SK-N-SH treated with all-trans-retinoic acid at 6 μM for 48 hours (cell line): ENCODE results near the gene TOMM34.

Experiments used
- ATAC-seq: fragments of 200-7000 bp; cut with Tn5 transposase; 3 replicates; pipeline ENCODE4 v1.9.1; 2020; ENCODE audit warnings: mild to moderate bottlenecking, moderate library complexity
- ISL1 ChIP-seq: fragments of 250-450 bp; sonication (Bioruptor Pico); IDR thresholded peaks from 2 replicates; pipeline ENCODE4 v2.1.2; 2022; ENCODE audit warnings: mild to moderate bottlenecking, moderate library complexity
- OSR1 ChIP-seq: fragments of 250-450 bp; sonication (Bioruptor Pico); IDR thresholded peaks from 2 replicates; pipeline ENCODE4 v1.8.0; 2022; ENCODE audit warnings: moderate library complexity, mild to moderate bottlenecking, inconsistent platforms
- SNAI2 ChIP-seq: fragments of 250-450 bp; sonication (Bioruptor Pico); IDR thresholded peaks from 2 replicates; pipeline ENCODE4 v1.5.0; 2020; ENCODE audit warnings: mild to moderate bottlenecking, moderate library complexity
- TCF4 ChIP-seq: fragments of 250-450 bp; sonication (Bioruptor Pico); IDR thresholded peaks from 2 replicates; pipeline ENCODE4 v1.8.0; 2021; ENCODE audit warnings: mild to moderate bottlenecking, moderate library complexity, borderline replicate concordance
- TOX ChIP-seq: fragments of 250-450 bp; sonication (Bioruptor Pico); IDR thresholded peaks from 2 replicates; pipeline ENCODE4 v1.8.0; 2021; ENCODE audit warnings: mild to moderate bottlenecking, moderate library complexity, borderline replicate concordance
- TSHZ2 ChIP-seq: fragments of 250-450 bp; sonication (Bioruptor Pico); IDR thresholded peaks from 2 replicates; pipeline ENCODE4 v1.5.0; 2020; ENCODE audit warnings: mild to moderate bottlenecking, moderate library complexity
- ZFP3 ChIP-seq: fragments of 250-450 bp; sonication (Bioruptor Pico); IDR thresholded peaks from 2 replicates; pipeline ENCODE4 v1.5.0; 2020; ENCODE audit warnings: mild to moderate bottlenecking, moderate library complexity
- ZFP30 ChIP-seq: fragments of 450-650 bp; formaldehyde crosslinking; IDR thresholded peaks from 2 replicates; pipeline ENCODE4 v1.5.0; 2022; ENCODE audit warnings: mild to moderate bottlenecking, moderate library complexity
- ZNF565 ChIP-seq: fragments of 450-650 bp; formaldehyde crosslinking; conservative IDR thresholded peaks from 2 replicates; pipeline ENCODE4 v1.5.0; 2020; ENCODE audit warnings: low read depth, mild to moderate bottlenecking, moderate library complexity
- ZNF70 ChIP-seq: fragments of 450-650 bp; formaldehyde crosslinking; IDR thresholded peaks from 2 replicates; pipeline ENCODE4 v1.5.0; 2020; ENCODE audit warnings: mild to moderate bottlenecking, moderate library complexity
- ZNF8 ChIP-seq: fragments of 450-650 bp; formaldehyde crosslinking; IDR thresholded peaks from 2 replicates; pipeline ENCODE4 v1.5.0; 2020; ENCODE audit warnings: mild to moderate bottlenecking, moderate library complexity
- TF ChIP-seq, protein P1 (sequence below): fragments of 250-450 bp; sonication (Bioruptor Pico); IDR thresholded peaks from 2 replicates; pipeline ENCODE4 v1.8.0; 2020; ENCODE audit warnings: mild to moderate bottlenecking, moderate library complexity, borderline replicate concordance
- TF ChIP-seq, protein P2 (sequence below): fragments of 250-450 bp; sonication (Bioruptor Pico); IDR thresholded peaks from 2 replicates; pipeline ENCODE4 v1.5.1; 2020; ENCODE audit warnings: low read depth, mild to moderate bottlenecking, moderate library complexity
- TF ChIP-seq, protein P3 (sequence below): fragments of 250-450 bp; sonication (Bioruptor Pico); IDR thresholded peaks from 2 replicates; pipeline ENCODE4 v1.8.0; 2021; ENCODE audit warnings: low read depth, mild to moderate bottlenecking, moderate library complexity, borderline replicate concordance

The TOMM34 gene

GRCh38 chr20:44962483-44962882 lies 2.3 kb upstream of the TOMM34 start (continued):
- TF ChIP-seq ZNF565 (no peak), ZNF8 (CRISPR knock-in tag) (no peak), TOX (CRISPR knock-in tag) (no peak), ZFP30 (CRISPR knock-in tag) (no peak)
- TF ChIP-seq, protein P1, sequence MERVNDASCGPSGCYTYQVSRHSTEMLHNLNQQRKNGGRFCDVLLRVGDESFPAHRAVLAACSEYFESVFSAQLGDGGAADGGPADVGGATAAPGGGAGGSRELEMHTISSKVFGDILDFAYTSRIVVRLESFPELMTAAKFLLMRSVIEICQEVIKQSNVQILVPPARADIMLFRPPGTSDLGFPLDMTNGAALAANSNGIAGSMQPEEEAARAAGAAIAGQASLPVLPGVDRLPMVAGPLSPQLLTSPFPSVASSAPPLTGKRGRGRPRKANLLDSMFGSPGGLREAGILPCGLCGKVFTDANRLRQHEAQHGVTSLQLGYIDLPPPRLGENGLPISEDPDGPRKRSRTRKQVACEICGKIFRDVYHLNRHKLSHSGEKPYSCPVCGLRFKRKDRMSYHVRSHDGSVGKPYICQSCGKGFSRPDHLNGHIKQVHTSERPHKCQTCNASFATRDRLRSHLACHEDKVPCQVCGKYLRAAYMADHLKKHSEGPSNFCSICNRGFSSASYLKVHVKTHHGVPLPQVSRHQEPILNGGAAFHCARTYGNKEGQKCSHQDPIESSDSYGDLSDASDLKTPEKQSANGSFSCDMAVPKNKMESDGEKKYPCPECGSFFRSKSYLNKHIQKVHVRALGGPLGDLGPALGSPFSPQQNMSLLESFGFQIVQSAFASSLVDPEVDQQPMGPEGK (CRISPR knock-in tag): no peak
- TF ChIP-seq, all 23 proteins: peak for 0

DNA sequence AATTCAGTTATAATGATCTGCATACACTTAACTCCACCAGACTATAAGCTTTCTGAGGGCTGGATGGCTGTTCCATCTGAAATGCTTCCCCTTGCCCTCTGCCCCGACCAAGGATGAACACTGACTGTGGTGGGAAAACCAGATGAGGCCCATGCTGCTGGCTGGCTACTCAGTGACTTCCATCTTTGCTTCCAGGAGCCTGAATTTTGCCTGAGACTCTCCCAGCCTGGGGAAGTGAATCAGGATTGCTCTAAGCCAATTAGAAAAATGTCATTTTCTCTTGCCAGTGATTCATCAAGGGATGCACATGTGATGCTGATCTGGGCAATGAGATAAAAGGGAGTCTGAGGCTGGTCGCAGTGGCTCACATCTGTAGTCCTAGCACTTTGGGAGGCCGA lies 1.7 kb upstream of the TOMM34 start:
- no peak for TF ChIP-seq TSHZ2 (CRISPR knock-in tag)
- TF ChIP-seq SNAI2: no peak
- TF ChIP-seq ZNF565: no peak
- no peak for ATAC-seq

GRCh38 chr20:44961011-44961869 lies 1.0 kb upstream of the TOMM34 start:
- ATAC-seq: no peak
- TF ChIP-seq TCF4 (CRISPR knock-in tag): no peak
- TF ChIP-seq ZFP3 (CRISPR knock-in tag): no peak
- TF ChIP-seq ISL1 (CRISPR knock-in tag): no peak
- TF ChIP-seq ZNF565: no peak
- TF ChIP-seq, protein P2, sequence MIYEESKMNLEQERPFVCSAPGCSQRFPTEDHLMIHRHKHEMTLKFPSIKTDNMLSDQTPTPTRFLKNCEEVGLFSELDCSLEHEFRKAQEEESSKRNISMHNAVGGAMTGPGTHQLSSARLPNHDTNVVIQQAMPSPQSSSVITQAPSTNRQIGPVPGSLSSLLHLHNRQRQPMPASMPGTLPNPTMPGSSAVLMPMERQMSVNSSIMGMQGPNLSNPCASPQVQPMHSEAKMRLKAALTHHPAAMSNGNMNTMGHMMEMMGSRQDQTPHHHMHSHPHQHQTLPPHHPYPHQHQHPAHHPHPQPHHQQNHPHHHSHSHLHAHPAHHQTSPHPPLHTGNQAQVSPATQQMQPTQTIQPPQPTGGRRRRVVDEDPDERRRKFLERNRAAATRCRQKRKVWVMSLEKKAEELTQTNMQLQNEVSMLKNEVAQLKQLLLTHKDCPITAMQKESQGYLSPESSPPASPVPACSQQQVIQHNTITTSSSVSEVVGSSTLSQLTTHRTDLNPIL: no peak
- TF ChIP-seq OSR1 (CRISPR knock-in tag): no peak
- no peak for TF ChIP-seq TSHZ2 (CRISPR knock-in tag)
- TF ChIP-seq, protein P3, sequence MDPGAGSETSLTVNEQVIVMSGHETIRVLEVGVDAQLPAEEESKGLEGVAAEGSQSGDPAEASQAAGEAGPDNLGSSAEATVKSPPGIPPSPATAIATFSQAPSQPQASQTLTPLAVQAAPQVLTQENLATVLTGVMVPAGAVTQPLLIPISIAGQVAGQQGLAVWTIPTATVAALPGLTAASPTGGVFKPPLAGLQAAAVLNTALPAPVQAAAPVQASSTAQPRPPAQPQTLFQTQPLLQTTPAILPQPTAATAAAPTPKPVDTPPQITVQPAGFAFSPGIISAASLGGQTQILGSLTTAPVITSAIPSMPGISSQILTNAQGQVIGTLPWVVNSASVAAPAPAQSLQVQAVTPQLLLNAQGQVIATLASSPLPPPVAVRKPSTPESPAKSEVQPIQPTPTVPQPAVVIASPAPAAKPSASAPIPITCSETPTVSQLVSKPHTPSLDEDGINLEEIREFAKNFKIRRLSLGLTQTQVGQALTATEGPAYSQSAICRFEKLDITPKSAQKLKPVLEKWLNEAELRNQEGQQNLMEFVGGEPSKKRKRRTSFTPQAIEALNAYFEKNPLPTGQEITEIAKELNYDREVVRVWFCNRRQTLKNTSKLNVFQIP: no peak
- no peak for TF ChIP-seq ZNF70
- TF ChIP-seq, protein P1 (CRISPR knock-in tag): no peak
- no peak for TF ChIP-seq SNAI2
